ENCODE data around the gene ZNF232. TPM values are rescaled to one million over a fixed set of nuclear protein-coding genes. Genes with fewer than 3 reads are reported as not detected.
A peak's percentile ranks its signal among the peaks of the same experiment; 100 is the strongest.

The ZNF232 gene
- total and polyA plus RNA-seq, 2 donors (not counting 1 experiment from before 2014, with no cell fraction given) = 9.9 to 17.4 TPM

DNA sequence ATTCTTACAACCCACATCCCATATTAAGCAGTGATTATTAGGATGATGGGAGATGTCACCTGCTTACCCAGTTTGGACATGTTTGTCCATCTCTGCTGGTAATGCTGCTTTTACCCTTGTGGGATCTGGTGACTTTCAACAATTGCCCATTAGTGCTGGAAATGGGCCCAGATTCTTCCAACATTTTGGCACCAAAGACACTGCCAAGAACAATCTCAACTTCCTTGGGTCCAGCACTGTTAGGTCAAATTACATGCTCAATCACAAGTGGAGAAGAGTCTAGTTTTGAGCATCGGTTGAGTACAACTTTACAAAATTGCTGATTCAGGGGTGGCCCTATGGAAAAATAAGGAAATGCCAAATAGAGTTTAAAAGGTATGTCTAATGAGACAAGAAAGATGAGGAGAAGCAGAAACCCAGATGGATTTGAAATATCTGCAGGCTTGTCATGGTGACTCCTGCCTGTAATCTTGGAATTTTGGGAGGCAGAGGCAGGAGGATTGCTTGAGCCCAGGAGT, 46.4 kb downstream of the ZNF232 start:
- no peaks in the 10 kb centered on the region for H4K20me1 ChIP-seq (ENCODE audit: control insufficient read depth, insufficient read depth, low read length, poor library complexity, severe bottlenecking)
- H3K4me1 Mint-ChIP-seq = peaks cover 4% of the 10 kb centered on the region
- ATAC-seq (ENCODE audit: low read depth) (no peak), DNase-seq (no peak)
- no peaks in the 10 kb centered on the region for H3K36me3 ChIP-seq (replicated peaks in 1 of 2; ENCODE audit: control extremely low read depth in 1 of 2, control insufficient read depth in 1 of 2, extremely low read depth in 1 of 2, insufficient read depth in 2 of 2, low read length in 1 of 2)
- peaks cover 0 to 3% of the 10 kb centered on the region in 2 donors for H3K4me1 ChIP-seq (ENCODE audit: control insufficient read depth in 2 of 2, insufficient read depth in 2 of 2, low read length in 2 of 2)
- ChIA-PET CTCF (interaction anchor here (1.3 to 7.5 kb wide), 4 partner anchors 15 to 160 kb away, joined by 3 to 153 read pairs (median 42); no protein-coding TSS in a partner anchor), POLR2A (no interaction called here)
- H3K4me3 Mint-ChIP-seq = no peak overlapping the region
- 80% methylated on average over 1 of the region's 1 CpG for WGBS (ENCODE audit: insufficient coverage)
- H3K9ac ChIP-seq (ENCODE audit: low read length) = no peak overlapping the region
- no peak overlapping the region for H3K4me3 ChIP-seq (ENCODE audit: control extremely low read depth in 1 of 5, extremely low read depth in 1 of 5, insufficient read depth in 1 of 5, low read depth in 2 of 5, low read length in 4 of 5)
- no peaks in the 10 kb centered on the region for H3K9me3 Mint-ChIP-seq (ENCODE audit: insufficient read depth)
- intact Hi-C loops (cut with micrococcal nuclease) = no loop called here
- H3K27ac Mint-ChIP-seq = peak overlapping the region; percentile 37
- no peak overlapping the region for H3K4me2 ChIP-seq (replicated peaks; ENCODE audit: low read depth, low read length, poor library complexity, severe bottlenecking)
- peaks cover 9% of the 10 kb centered on the region for H3K27me3 Mint-ChIP-seq
- H3K27ac ChIP-seq (ENCODE audit: low read length in 2 of 2) = no peak overlapping the region
- no peaks in the 10 kb centered on the region for H3K9me3 ChIP-seq (ENCODE audit: control extremely low read depth in 1 of 3, control insufficient read depth in 2 of 3, insufficient read depth in 1 of 3, low read length in 2 of 3)
- no peak for TF ChIP-seq EZH2 (IDR thresholded peaks at IDR 0.05; ENCODE audit: borderline replicate concordance, insufficient read depth, low read depth, low read length, poor library complexity, severe bottlenecking)
- TF ChIP-seq, protein P1, sequence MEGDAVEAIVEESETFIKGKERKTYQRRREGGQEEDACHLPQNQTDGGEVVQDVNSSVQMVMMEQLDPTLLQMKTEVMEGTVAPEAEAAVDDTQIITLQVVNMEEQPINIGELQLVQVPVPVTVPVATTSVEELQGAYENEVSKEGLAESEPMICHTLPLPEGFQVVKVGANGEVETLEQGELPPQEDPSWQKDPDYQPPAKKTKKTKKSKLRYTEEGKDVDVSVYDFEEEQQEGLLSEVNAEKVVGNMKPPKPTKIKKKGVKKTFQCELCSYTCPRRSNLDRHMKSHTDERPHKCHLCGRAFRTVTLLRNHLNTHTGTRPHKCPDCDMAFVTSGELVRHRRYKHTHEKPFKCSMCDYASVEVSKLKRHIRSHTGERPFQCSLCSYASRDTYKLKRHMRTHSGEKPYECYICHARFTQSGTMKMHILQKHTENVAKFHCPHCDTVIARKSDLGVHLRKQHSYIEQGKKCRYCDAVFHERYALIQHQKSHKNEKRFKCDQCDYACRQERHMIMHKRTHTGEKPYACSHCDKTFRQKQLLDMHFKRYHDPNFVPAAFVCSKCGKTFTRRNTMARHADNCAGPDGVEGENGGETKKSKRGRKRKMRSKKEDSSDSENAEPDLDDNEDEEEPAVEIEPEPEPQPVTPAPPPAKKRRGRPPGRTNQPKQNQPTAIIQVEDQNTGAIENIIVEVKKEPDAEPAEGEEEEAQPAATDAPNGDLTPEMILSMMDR (IDR thresholded peaks at IDR 0.05) = no peak
- peaks cover 0 to 6% (median 0%) of the 10 kb centered on the region in 4 experiments for H3K27me3 ChIP-seq (replicated peaks in 1 of 4; ENCODE audit: control extremely low read depth in 1 of 4, control insufficient read depth in 3 of 4, insufficient read depth in 4 of 4, low read length in 3 of 4)
- H3K79me2 ChIP-seq (ENCODE audit: control insufficient read depth, insufficient read depth, low read length) = no peaks in the 10 kb centered on the region
- H2AFZ ChIP-seq (ENCODE audit: insufficient read depth, low read depth, low read length, poor library complexity, severe bottlenecking) = no peak overlapping the region

Small RNA genes lying within 50 kb of the gene (small RNA-seq; reads per million reads assigned to genes)
- not detected for gene AC012146.4 (ENCODE audit: insufficient read length, low read depth, low replicate concordance)

Other genes with a start within 250 kb of the ZNF232 start
- gene C17orf107, start 212.3 kb downstream of the ZNF232 start, total RNA-seq = 2.5 and 3.9 TPM in 2 replicates
- gene C17orf107, start 212.3 kb downstream of the ZNF232 start, polyA plus RNA-seq = 4.6 and 9.4 TPM in 2 replicates
- gene CHRNE, start 208.8 kb downstream of the ZNF232 start, total RNA-seq = 0.99 and 1.0 TPM in 2 replicates
- gene CHRNE, start 208.8 kb downstream of the ZNF232 start, polyA plus RNA-seq = 3.0 and 4.7 TPM in 2 replicates
- not detected in 2 replicates for gene GP1BA, start 179.6 kb downstream of the ZNF232 start, total RNA-seq
- 0.06 and 0.07 TPM in 2 replicates for gene GP1BA, start 179.6 kb downstream of the ZNF232 start, polyA plus RNA-seq
- 32.3 and 42.7 TPM in 2 replicates for gene SLC25A11, start 171.8 kb downstream of the ZNF232 start, total RNA-seq
- gene SLC25A11, start 171.8 kb downstream of the ZNF232 start, polyA plus RNA-seq = 26.1 and 44.4 TPM in 2 replicates
- gene RNF167, start 171.6 kb downstream of the ZNF232 start, total RNA-seq = 131 and 143 TPM in 2 replicates
- 114 and 186 TPM in 2 replicates for gene RNF167, start 171.6 kb downstream of the ZNF232 start, polyA plus RNA-seq
- gene PFN1, start 163.3 kb downstream of the ZNF232 start, total RNA-seq = 307 and 330 TPM in 2 replicates
- gene PFN1, start 163.3 kb downstream of the ZNF232 start, polyA plus RNA-seq = 609 and 618 TPM in 2 replicates
- gene ENO3, start 160.8 kb downstream of the ZNF232 start, total RNA-seq = 32.5 and 34.8 TPM in 2 replicates
- gene ENO3, start 160.8 kb downstream of the ZNF232 start, polyA plus RNA-seq = 35.4 and 50.1 TPM in 2 replicates
- gene SPAG7, start 144.1 kb downstream of the ZNF232 start, total RNA-seq = 52.5 and 53.6 TPM in 2 replicates
- gene SPAG7, start 144.1 kb downstream of the ZNF232 start, polyA plus RNA-seq = 43.4 and 46.9 TPM in 2 replicates
- gene CAMTA2, start 124.2 kb downstream of the ZNF232 start, total RNA-seq = 57.6 and 57.9 TPM in 2 replicates
- 37.1 and 48.3 TPM in 2 replicates for gene CAMTA2, start 124.2 kb downstream of the ZNF232 start, polyA plus RNA-seq
- gene INCA1, start 114.4 kb downstream of the ZNF232 start, total RNA-seq = 0.30 and 0.51 TPM in 2 replicates
- 0.45 and 0.60 TPM in 2 replicates for gene INCA1, start 114.4 kb downstream of the ZNF232 start, polyA plus RNA-seq
- 29.6 and 41.5 TPM in 2 replicates for gene KIF1C, start 113.9 kb downstream of the ZNF232 start, total RNA-seq
- 2.9 and 5.7 TPM in 2 replicates for gene KIF1C, start 113.9 kb downstream of the ZNF232 start, polyA plus RNA-seq
- gene SLC52A1, start 76.5 kb downstream of the ZNF232 start, total RNA-seq = not detected in 2 replicates
- not detected in 2 replicates for gene SLC52A1, start 76.5 kb downstream of the ZNF232 start, polyA plus RNA-seq
- gene ZFP3, start 33.4 kb downstream of the ZNF232 start, total RNA-seq = 15.8 and 16.2 TPM in 2 replicates
- gene ZFP3, start 33.4 kb downstream of the ZNF232 start, polyA plus RNA-seq = 3.2 and 5.1 TPM in 2 replicates
- gene USP6, start 4.2 kb upstream of the ZNF232 start, total RNA-seq = 0.47 and 0.61 TPM in 2 replicates
- 0.14 and 0.36 TPM in 2 replicates for gene USP6, start 4.2 kb upstream of the ZNF232 start, polyA plus RNA-seq
- gene ZNF594, start 80.0 kb upstream of the ZNF232 start, total RNA-seq = 36.2 and 38.9 TPM in 2 replicates
- gene ZNF594, start 80.0 kb upstream of the ZNF232 start, polyA plus RNA-seq = 4.9 and 5.9 TPM in 2 replicates
- gene SCIMP, start 123.0 kb upstream of the ZNF232 start, total RNA-seq = 87.3 and 87.4 TPM in 2 replicates
- 61.7 and 98.5 TPM in 2 replicates for gene SCIMP, start 123.0 kb upstream of the ZNF232 start, polyA plus RNA-seq
- 86.1 and 91.1 TPM in 2 replicates for gene RABEP1, start 170.4 kb upstream of the ZNF232 start, total RNA-seq
- 24.2 and 40.3 TPM in 2 replicates for gene RABEP1, start 170.4 kb upstream of the ZNF232 start, polyA plus RNA-seq

Measured in B cell (primary cell).